Measurements from ENCODE around the gene DLG5. TPM values are rescaled to one million over a fixed set of nuclear protein-coding genes. Genes with fewer than 3 reads are reported as not detected.
"Not testable (repeated sequence)": the region's sequence is repeated elsewhere in the genome, so short reads cannot be mapped to it uniquely, and the experiment has no call there.

The DLG5 gene
- total and polyA plus RNA-seq, 9 of the 15 experiments (the other 6 are each of a cell fraction or from before 2014, with no cell fraction given): 1.4 to 26.8 (median 11.2) TPM

GRCh38 chr10:77773631-77774426 is 152.7 kb downstream of the DLG5 start:
- intact Hi-C loops (cut with micrococcal nuclease) (no loop called here), in situ Hi-C loops (cut with MboI) (no loop called here)
- TF ChIP-seq EGR1 (conservative IDR thresholded peaks at IDR 0.05): peak; percentile 27; the same call in 1 of the 2 replicates
- TF ChIP-seq MEF2A (IDR thresholded peaks at IDR 0.05; ENCODE audit: control insufficient read depth, low read depth, low read length): no peak
- Histone ChIP-seq H3K36me3 (ENCODE audit: control insufficient read depth, insufficient read depth, low read length) (no peaks in the 10 kb centered on the region), H3K9me1 (ENCODE audit: control insufficient read depth, insufficient read depth, low read length) (no peaks in the 10 kb centered on the region), H3K4me3 (no peak overlapping the region), H3K9ac (ENCODE audit: insufficient read depth in 1 of 2, low read depth in 2 of 2, low read length in 2 of 2) (no peak overlapping the region), H4K20me1 (replicated peaks; ENCODE audit: control insufficient read depth, insufficient read depth, low read length) (no peaks in the 10 kb centered on the region), H3K4me2 (ENCODE audit: insufficient read depth, low read length) (no peak overlapping the region), H3K4me1 (replicated peaks in 1 of 2; ENCODE audit: control insufficient read depth in 2 of 2, insufficient read depth in 2 of 2, low read length in 2 of 2) (no peaks in the 10 kb centered on the region; a peak in 1 of 5 replicates), H3K27me3 (ENCODE audit: control insufficient read depth in 2 of 2, insufficient read depth in 2 of 2, low read length in 2 of 2) (peaks cover 12 to 18% of the 10 kb centered on the region in 2 experiments; a peak in 4 of 5 replicates), H3K9me3 (replicated peaks; ENCODE audit: control insufficient read depth, insufficient read depth, low read depth, low read length) (0 out of 2 replicates have a peak, but pooled peaks cover 6% of the 10 kb centered on the region), H3K79me2 (ENCODE audit: control insufficient read depth, insufficient read depth, low read length) (no peaks in the 10 kb centered on the region), H3K27ac (ENCODE audit: extremely low read depth, low read depth, low read length) (no peak overlapping the region), H2AFZ (ENCODE audit: low read depth, low read length) (no peak overlapping the region; the same call in 1 of the 2 replicates)
- ChIA-PET CTCF (ENCODE audit: low intra/inter-chr PET ratio) (no interaction called here), POLR2A (interaction anchor here (0.6 to 0.7 kb wide), 2 partner anchors 16 to 25 kb away, joined by 3 to 4 read pairs; no protein-coding TSS in a partner anchor)
- no peak for FAIRE-seq
- BruUV-seq (replicated peaks): no TSS peak
- DNase-seq (ENCODE audit: extremely low read depth in 1 of 4, low spot score in 3 of 4): no peak
- ATAC-seq: no peak
- WGBS (ENCODE audit: insufficient coverage, low coverage, missing lambda C conversion rate): 30% methylated on average over 12 of the region's 12 CpGs

- H3K27ac ChIP-seq (ENCODE audit: extremely low read depth, low read depth, low read length); POLR2A ChIA-PET; CTCF ChIA-PET (ENCODE audit: low intra/inter-chr PET ratio); H4K20me1 ChIP-seq (replicated peaks; ENCODE audit: control insufficient read depth, insufficient read depth, low read length); FAIRE-seq; BruUV-seq (replicated peaks); H3K79me2 ChIP-seq (ENCODE audit: control insufficient read depth, insufficient read depth, low read length); H2AFZ ChIP-seq (ENCODE audit: low read depth, low read length); H3K9me1 ChIP-seq (ENCODE audit: control insufficient read depth, insufficient read depth, low read length); H3K36me3 ChIP-seq (ENCODE audit: control insufficient read depth, insufficient read depth, low read length); H3K9ac ChIP-seq (ENCODE audit: insufficient read depth in 1 of 2, low read depth in 2 of 2, low read length in 2 of 2); intact Hi-C loops (cut with micrococcal nuclease); H3K4me1 ChIP-seq (replicated peaks in 1 of 2; ENCODE audit: control insufficient read depth in 2 of 2, insufficient read depth in 2 of 2, low read length in 2 of 2); H3K9me3 ChIP-seq (replicated peaks; ENCODE audit: control insufficient read depth, insufficient read depth, low read depth, low read length); H3K4me3 ChIP-seq; in situ Hi-C loops (cut with MboI); TF ChIP-seq TOE1 (CRISPR knock-in tag; IDR thresholded peaks at IDR 0.05; ENCODE audit: borderline replicate concordance, low read depth): not testable (repeated sequence)
- DNase-seq (ENCODE audit: extremely low read depth in 1 of 4, low spot score in 3 of 4) (peak in 1 of 4 experiments; percentile 21), ATAC-seq (peak; percentile 17; the same call in 1 of the 3 replicates)
- WGBS (ENCODE audit: insufficient coverage, low coverage, missing lambda C conversion rate): 26% methylated on average over 17 of the region's 17 CpGs
- Histone ChIP-seq H3K27me3 (ENCODE audit: control insufficient read depth in 2 of 2, insufficient read depth in 2 of 2, low read length in 2 of 2) (peaks cover 16 to 18% of the 10 kb centered on the region in 2 experiments), H3K4me2 (ENCODE audit: insufficient read depth, low read length) (peak overlapping the region; percentile 3; the same call in 1 of the 2 replicates)
- TF ChIP-seq MECOM (CRISPR knock-in tag; IDR thresholded peaks at IDR 0.05): peak; percentile 37; the same call in 1 of the 2 replicates
- TF ChIP-seq L3MBTL2 (IDR thresholded peaks at IDR 0.05): 0 out of 2 replicates have a peak, but pooled peaks have one; percentile 42
- TF ChIP-seq TFE3 (CRISPR knock-in tag; IDR thresholded peaks at IDR 0.05): peak; percentile 97
- peak; percentile 56 for TF ChIP-seq USF2 (CRISPR knock-in tag; IDR thresholded peaks at IDR 0.05)
- TF ChIP-seq TOE1 (IDR thresholded peaks at IDR 0.05; ENCODE audit: borderline replicate concordance): peak; percentile 97
- TF ChIP-seq PKNOX1 (IDR thresholded peaks at IDR 0.05): peak; percentile 94
These were observed 153.5 kb downstream of the DLG5 start for GRCh38 chr10:77772852-77773600.
